CD14-positive monocyte (primary cell): ENCODE results near the gene CCDC86. TPM values are rescaled to one million over a fixed set of nuclear protein-coding genes. Genes with fewer than 3 reads are reported as not detected.

ENCODE experiments used
- DNase-seq, 3 donors: peaks; one replicate each; pipeline ENCODE4 v3.0.0-alpha.2; 2011 to 2022
- H2AFZ ChIP-seq: 2 replicates; pipeline ENCODE4 v1.6.0; 2012; ENCODE audit warnings: mild to moderate bottlenecking, low read depth, low read length, inconsistent platforms; ENCODE audit not compliant: insufficient read depth, poor library complexity, severe bottlenecking
- H3K27ac ChIP-seq, 2 donors: 1 replicate in 1 of 2; 2 replicates in 1 of 2; pipeline ENCODE4 v1.5.1; 2012 to 2013; ENCODE audit warnings: low read length in 2 of 2, control low read depth in 1 of 2, inconsistent platforms in 1 of 2, low read depth in 1 of 2, mild to moderate bottlenecking in 1 of 2
- H3K27me3 ChIP-seq, 2 donors: one replicate each; pipeline versions ENCODE4 v1.6.0 to v1.6.1; 2011 to 2013; ENCODE audit warnings: low read length in 2 of 2; ENCODE audit not compliant: control insufficient read depth in 2 of 2, insufficient read depth in 2 of 2
- H3K36me3 ChIP-seq, 2 donors: replicated peaks in 1 of 2; 1 replicate in 1 of 2; 2 replicates in 1 of 2; pipeline versions ENCODE4 v1.5.1 to v1.6.1; 2012 to 2013; ENCODE audit warnings: low read length in 2 of 2, control low read depth in 1 of 2, inconsistent platforms in 1 of 2, mild to moderate bottlenecking in 1 of 2; ENCODE audit not compliant: insufficient read depth in 2 of 2, control insufficient read depth in 1 of 2
- H3K4me1 ChIP-seq, 2 donors: 1 replicate in 1 of 2; 2 replicates in 1 of 2; pipeline versions ENCODE4 v1.5.1 to v1.6.1; 2012 to 2013; ENCODE audit warnings: low read length in 2 of 2, control low read depth in 1 of 2, inconsistent platforms in 1 of 2, mild to moderate bottlenecking in 1 of 2, moderate library complexity in 1 of 2; ENCODE audit not compliant: insufficient read depth in 2 of 2, control insufficient read depth in 1 of 2
- H3K4me2 ChIP-seq: replicated peaks from 2 replicates; pipeline ENCODE3; 2012; ENCODE audit warnings: low read length, moderate library complexity, mild to moderate bottlenecking; ENCODE audit not compliant: poor library complexity, severe bottlenecking; ENCODE audit errors: extremely low read depth
- H3K4me3 ChIP-seq, 3 experiments: fragments of 200-600 bp in 1 of 3; sonication (generic) in 1 of 3; replicated peaks in 1 of 3; 1 replicate in 2 of 3; 2 replicates in 1 of 3; pipeline ENCODE4 v1.5.1; 2011 to 2013; ENCODE audit warnings: low read length in 3 of 3, mild to moderate bottlenecking in 3 of 3, control low read depth in 2 of 3, low read depth in 2 of 3, inconsistent platforms in 1 of 3, moderate library complexity in 1 of 3
- H3K79me2 ChIP-seq: 2 replicates; pipeline ENCODE4 v1.6.0; 2012; ENCODE audit warnings: mild to moderate bottlenecking, control low read depth, inconsistent platforms, low read length, moderate library complexity; ENCODE audit not compliant: insufficient read depth
- H3K9ac ChIP-seq: 2 replicates; pipeline ENCODE4 v1.6.0; 2017; ENCODE audit warnings: low read length, mild to moderate bottlenecking; ENCODE audit not compliant: insufficient read depth, poor library complexity, severe bottlenecking
- H3K9me3 ChIP-seq, 2 donors: replicated peaks in 1 of 2; 1 replicate in 1 of 2; 2 replicates in 1 of 2; pipeline versions ENCODE4 v1.5.1 to v1.6.1; 2012 to 2013; ENCODE audit warnings: low read length in 2 of 2, control low read depth in 1 of 2; ENCODE audit not compliant: control insufficient read depth in 1 of 2, insufficient read depth in 1 of 2
- H4K20me1 ChIP-seq: 2 replicates; pipeline ENCODE4 v1.6.0; 2012; ENCODE audit warnings: mild to moderate bottlenecking, low read length, control low read depth, moderate library complexity; ENCODE audit not compliant: insufficient read depth
- H3K27ac Mint-ChIP-seq, 7 donors: one replicate each; pipeline ENCODE4 v1.8.0; 2020; ENCODE audit warnings: mild to moderate bottlenecking in 7 of 7, mixed read lengths in 7 of 7, moderate library complexity in 6 of 7, inconsistent platforms in 2 of 7
- H3K27me3 Mint-ChIP-seq, 3 donors: one replicate each; pipeline ENCODE4 v1.8.0; 2021 to 2022; ENCODE audit warnings: low read depth in 3 of 3, mild to moderate bottlenecking in 3 of 3, mixed read lengths in 3 of 3, moderate library complexity in 3 of 3, inconsistent platforms in 1 of 3
- H3K36me3 Mint-ChIP-seq, 2 donors: one replicate each; pipeline ENCODE4 v1.8.0; 2020; ENCODE audit warnings: mixed read lengths in 2 of 2, inconsistent platforms in 1 of 2, mild to moderate bottlenecking in 1 of 2
- H3K4me1 Mint-ChIP-seq: one replicate; pipeline ENCODE4 v1.8.0; 2020; ENCODE audit warnings: mild to moderate bottlenecking, mixed read lengths
- H3K4me3 Mint-ChIP-seq, 2 donors: one replicate each; pipeline ENCODE4 v1.8.0; 2020; ENCODE audit warnings: mild to moderate bottlenecking in 2 of 2, mixed read lengths in 2 of 2, moderate library complexity in 1 of 2
- H3K9me3 Mint-ChIP-seq, 7 donors: one replicate each; pipeline ENCODE4 v1.8.0; 2020 to 2022; ENCODE audit warnings: mixed read lengths in 7 of 7, mild to moderate bottlenecking in 6 of 7, moderate library complexity in 6 of 7, inconsistent platforms in 2 of 7
- whole genome bisulfite sequencing: methylation state at CpG from one replicate; pipeline ENCODE4 v1.1.5; 2013; ENCODE audit warnings: missing lambda C conversion rate; ENCODE audit not compliant: insufficient coverage; 5-methylcytosine and 5-hydroxymethylcytosine counted together
- intact Hi-C, 2 donors: fragments of 100-400 bp; cut with micrococcal nuclease; formaldehyde crosslinking; loops; one replicate each; pipeline versions ENCODE4 v1.15.0 to v1.15.1; 2023
- polyA plus RNA-seq, 3 donors: library from polyadenylated mRNA; depleted of rRNA in 1 of 3; unstranded in 2 of 3; stranded (reverse) in 1 of 3; fragments of 300-500 nt in 2 of 3; fragments of >200 nt in 1 of 3; fragmentation: Illumina TruSeq in 2 of 3; gene quantifications; 1 replicate in 2 of 3; 2 replicates in 1 of 3; pipeline ENCODE4 v1.2.3, GENCODE V29; 2012 to 2021
- TF ChIP-seq, protein P1 (sequence below): fragments of 200-600 bp; IDR thresholded peaks from one replicate; pipeline ENCODE4 v1.8.0; 2022; ENCODE audit warnings: antibody characterized with exemption, mild to moderate bottlenecking

The CCDC86 gene
- polyA plus RNA-seq, 3 donors: 7.2 to 10.2 (median 8.3) TPM

DNA sequence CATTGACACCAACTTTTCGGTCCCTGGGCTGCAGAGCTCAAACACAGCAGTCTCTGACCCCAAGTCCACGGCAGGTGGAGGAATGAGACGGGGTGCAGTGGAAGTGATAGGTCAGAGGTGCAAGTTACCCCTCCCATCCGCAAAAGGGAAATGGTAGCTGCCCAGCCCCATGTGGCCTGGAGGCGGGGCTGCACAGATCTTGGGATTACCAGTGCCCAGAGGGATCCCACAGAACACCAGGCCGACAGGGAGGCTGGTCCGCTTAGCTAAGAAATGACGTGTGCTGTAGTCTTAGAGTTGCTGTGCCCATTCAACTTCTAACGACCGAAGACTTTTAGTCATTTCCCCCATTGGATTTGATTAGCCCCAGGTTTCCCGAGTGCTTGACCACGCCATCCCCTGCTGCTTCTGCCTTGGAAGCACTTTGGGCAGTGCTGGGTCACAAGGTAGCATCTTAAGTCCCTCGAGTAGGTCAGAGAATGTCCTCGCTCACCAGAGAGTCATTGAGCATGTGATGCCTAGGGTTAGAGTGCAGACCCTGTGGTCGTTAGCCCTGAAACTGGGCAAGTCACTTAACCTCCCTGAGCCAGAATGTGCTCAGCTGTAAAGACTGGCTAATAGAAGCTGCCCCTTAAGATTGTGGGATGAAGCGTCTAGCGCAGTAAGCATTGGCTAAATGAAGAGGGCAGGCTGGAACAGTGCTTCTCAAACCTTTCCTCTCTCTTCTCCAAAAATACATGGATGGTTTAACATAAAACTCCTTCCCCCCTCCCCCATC, 9.6 kb downstream of the CCDC86 start:
- Histone ChIP-seq H2AFZ (no peak overlapping the region), H3K36me3 (peaks cover 44 to 47% of the 10 kb centered on the region in 2 donors), H3K9ac (no peak overlapping the region), H3K27ac (no peak overlapping the region), H3K9me3 (no peaks in the 10 kb centered on the region), H3K4me2 (no peak overlapping the region), H3K4me3 (no peak overlapping the region), H3K4me1 (peaks cover 3 to 12% of the 10 kb centered on the region in 2 donors), H3K27me3 (peaks cover 0 to 6% of the 10 kb centered on the region in 2 donors), H3K79me2 (no peaks in the 10 kb centered on the region), H4K20me1 (no peaks in the 10 kb centered on the region)
- peaks cover 0 to 4% (median 3%) of the 10 kb centered on the region in 7 donors for H3K9me3 Mint-ChIP-seq
- peak overlapping the region in 1 of 7 donors; percentile 58 for H3K27ac Mint-ChIP-seq
- H3K4me1 Mint-ChIP-seq: peaks cover 18% of the 10 kb centered on the region
- peaks cover 44 to 59% of the 10 kb centered on the region in 2 donors for H3K36me3 Mint-ChIP-seq
- intact Hi-C loops: no loop called here
- H3K4me3 Mint-ChIP-seq: no peak overlapping the region
- 98% methylated on average over 12 of the region's 17 CpGs for WGBS
- TF ChIP-seq, protein P1, sequence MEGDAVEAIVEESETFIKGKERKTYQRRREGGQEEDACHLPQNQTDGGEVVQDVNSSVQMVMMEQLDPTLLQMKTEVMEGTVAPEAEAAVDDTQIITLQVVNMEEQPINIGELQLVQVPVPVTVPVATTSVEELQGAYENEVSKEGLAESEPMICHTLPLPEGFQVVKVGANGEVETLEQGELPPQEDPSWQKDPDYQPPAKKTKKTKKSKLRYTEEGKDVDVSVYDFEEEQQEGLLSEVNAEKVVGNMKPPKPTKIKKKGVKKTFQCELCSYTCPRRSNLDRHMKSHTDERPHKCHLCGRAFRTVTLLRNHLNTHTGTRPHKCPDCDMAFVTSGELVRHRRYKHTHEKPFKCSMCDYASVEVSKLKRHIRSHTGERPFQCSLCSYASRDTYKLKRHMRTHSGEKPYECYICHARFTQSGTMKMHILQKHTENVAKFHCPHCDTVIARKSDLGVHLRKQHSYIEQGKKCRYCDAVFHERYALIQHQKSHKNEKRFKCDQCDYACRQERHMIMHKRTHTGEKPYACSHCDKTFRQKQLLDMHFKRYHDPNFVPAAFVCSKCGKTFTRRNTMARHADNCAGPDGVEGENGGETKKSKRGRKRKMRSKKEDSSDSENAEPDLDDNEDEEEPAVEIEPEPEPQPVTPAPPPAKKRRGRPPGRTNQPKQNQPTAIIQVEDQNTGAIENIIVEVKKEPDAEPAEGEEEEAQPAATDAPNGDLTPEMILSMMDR: no peak
- no peak for DNase-seq
- peaks cover 12 to 20% (median 13%) of the 10 kb centered on the region in 3 donors for H3K27me3 Mint-ChIP-seq

DNA sequence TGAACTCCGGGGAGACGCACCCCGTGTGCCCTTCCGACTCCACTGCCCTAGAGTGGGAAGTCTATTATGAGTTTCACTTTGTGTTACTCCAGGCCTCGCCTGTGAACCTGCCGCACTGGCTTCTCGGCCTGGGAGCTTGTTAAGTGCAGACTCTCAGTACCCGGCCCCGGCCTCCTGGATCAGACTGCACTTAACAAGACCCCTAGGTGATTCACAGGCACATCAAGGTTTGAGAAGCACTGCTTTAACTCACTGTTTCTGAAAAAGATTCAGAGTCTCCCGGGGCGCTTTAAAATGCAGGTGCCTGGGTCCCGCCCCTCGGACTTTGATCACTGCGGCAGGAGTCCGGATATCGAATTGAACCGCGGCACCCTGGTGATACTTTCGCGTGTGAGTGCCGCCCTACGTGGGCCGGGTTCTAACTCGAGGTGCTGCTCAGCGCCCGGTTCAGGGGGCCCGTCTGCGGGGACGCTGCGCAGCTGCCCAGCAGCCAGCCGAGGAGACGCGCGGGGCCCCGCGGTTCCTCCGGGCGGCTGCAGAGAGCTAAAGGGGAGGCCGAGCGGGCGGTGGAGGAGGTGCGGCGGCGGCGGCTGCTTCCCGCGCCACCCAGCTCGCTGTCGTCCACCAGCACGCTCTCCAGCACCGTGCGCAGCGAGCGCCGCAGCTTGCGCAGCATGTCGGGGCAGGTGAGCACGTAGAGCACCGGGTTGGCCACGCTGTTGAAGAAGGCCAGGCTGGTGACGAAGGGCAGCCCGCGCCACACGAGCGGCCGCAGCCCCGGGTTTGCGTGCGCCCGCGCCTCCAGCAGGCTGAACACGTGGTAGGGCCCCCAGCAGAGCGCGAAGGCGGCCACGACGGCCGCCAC, 10.4 kb downstream of the CCDC86 start:
- H4K20me1 ChIP-seq: no peaks in the 10 kb centered on the region
- Mint-ChIP-seq H3K4me1 (peaks cover 18% of the 10 kb centered on the region), H3K36me3 (peaks cover 41 to 52% of the 10 kb centered on the region in 2 donors), H3K9me3 (peaks cover 0 to 4% (median 3%) of the 10 kb centered on the region in 7 donors), H3K4me3 (peak overlapping the region in 1 of 2 donors; percentile 4), H3K27me3 (peaks cover 12 to 21% (median 13%) of the 10 kb centered on the region in 3 donors), H3K27ac (peak overlapping the region in 1 of 7 donors; percentile 5)
- intact Hi-C loops: no loop called here
- H3K4me2 ChIP-seq: no peak overlapping the region
- DNase-seq: no peak
- no peaks in the 10 kb centered on the region for H3K9me3 ChIP-seq
- peaks cover 0 to 6% of the 10 kb centered on the region in 2 donors for H3K27me3 ChIP-seq
- H3K4me1 ChIP-seq: peaks cover 3 to 18% of the 10 kb centered on the region in 2 donors
- no peak overlapping the region for H3K27ac ChIP-seq
- H2AFZ ChIP-seq: no peak overlapping the region
- H3K9ac ChIP-seq: no peak overlapping the region
- TF ChIP-seq, protein P1: no peak
- H3K36me3 ChIP-seq: peaks cover 44 to 47% of the 10 kb centered on the region in 2 donors
- H3K4me3 ChIP-seq: no peak overlapping the region
- H3K79me2 ChIP-seq: no peaks in the 10 kb centered on the region
- WGBS: 94% methylated on average over 69 of the region's 78 CpGs
